Gastroesophageal sphincter (tissue), 4 donors: ENCODE data around the gene TRABD. TPM values are rescaled to one million over a fixed set of nuclear protein-coding genes. Genes with fewer than 3 reads are reported as not detected.
"Not testable (repeated sequence)": the region's sequence is repeated elsewhere in the genome, so short reads cannot be mapped to it uniquely, and the experiment has no call there.

Source experiments
- ATAC-seq: fragments of 150-250 bp; one replicate; pipeline ENCODE4 v1.9.1; 2016; ENCODE audit warnings: mild to moderate bottlenecking, moderate library complexity
- H3K27ac ChIP-seq, 4 donors: fragments of 200-600 bp; sonication (generic) in 3 of 4; 1 replicate in 3 of 4; 2 replicates in 1 of 4; pipeline ENCODE4 v1.5.1; 2016 to 2019
- H3K27me3 ChIP-seq: fragments of 200-600 bp; sonication (generic); one replicate; pipeline ENCODE4 v1.5.1; 2019
- H3K36me3 ChIP-seq, 2 donors: fragments of 200-600 bp; sonication (generic); one replicate each; pipeline ENCODE4 v1.5.1; 2019; ENCODE audit warnings: control low read depth in 1 of 2
- H3K4me1 ChIP-seq, 3 donors: fragments of 200-600 bp; sonication (generic); 1 replicate in 2 of 3; 2 replicates in 1 of 3; pipeline ENCODE4 v1.5.1; 2016 to 2019; ENCODE audit warnings: control low read depth in 2 of 3
- H3K4me3 ChIP-seq, 2 donors: fragments of 200-600 bp; sonication (generic); one replicate each; pipeline ENCODE4 v1.5.1; 2019; ENCODE audit warnings: mild to moderate bottlenecking in 1 of 2, moderate library complexity in 1 of 2
- H3K9me3 ChIP-seq, 3 donors: fragments of 200-600 bp; sonication (generic); one replicate each; pipeline ENCODE4 v1.5.1; 2017 to 2019; ENCODE audit warnings: control low read depth in 2 of 3
- CTCF ChIP-seq, 4 experiments: fragments of 200-600 bp in 2 of 4; fragments of 450-650 bp in 2 of 4; sonication (generic) in 1 of 4; IDR thresholded peaks; one replicate each; pipeline ENCODE4 v1.5.1; 2017 to 2019; ENCODE audit warnings: antibody characterized with exemption in 4 of 4, mild to moderate bottlenecking in 2 of 4, moderate library complexity in 2 of 4
- EP300 ChIP-seq: sonication (generic); formaldehyde crosslinking; IDR thresholded peaks from one replicate; pipeline ENCODE4 v1.6.1; 2017; ENCODE audit warnings: antibody characterized with exemption, mild to moderate bottlenecking
- POLR2A ChIP-seq, 2 donors: fragments of 450-650 bp; IDR thresholded peaks; one replicate each; pipeline ENCODE4 v1.6.1; 2017; ENCODE audit warnings: antibody characterized with exemption in 2 of 2, mild to moderate bottlenecking in 2 of 2, moderate library complexity in 1 of 2
- POLR2AphosphoS5 ChIP-seq: sonication (generic); formaldehyde crosslinking; IDR thresholded peaks from one replicate; pipeline ENCODE4 v1.6.1; 2017; ENCODE audit warnings: antibody characterized with exemption
- WGBS, 2 donors: methylation state at CpG; one replicate each; pipeline ENCODE4 v1.1.5; 2018; ENCODE audit warnings: low coverage in 1 of 2; 5-methylcytosine and 5-hydroxymethylcytosine counted together
- total RNA-seq, 4 donors: library from RNA; depleted of rRNA; stranded (reverse); fragments of >200 nt; gene quantifications; one replicate each; pipeline ENCODE4 v1.1.0, GENCODE V29; 2016

The TRABD gene
- total RNA-seq, 4 donors from 2014 or later = 15.7 to 22.0 (median 19.0) TPM

GRCh38 chr22:50144005-50144614 is 41.6 kb upstream of the TRABD start:
- TF ChIP-seq EP300 (no peak), POLR2A (IDR thresholded peaks at IDR 0.05) (no peak), POLR2AphosphoS5 (no peak), CTCF (IDR thresholded peaks at IDR 0.05) (no peak)
- WGBS, 2 donors = 81 to 84% methylated on average over 3 to 9 of the region's 18 CpGs

GRCh38 chr22:50145721-50146438 is 39.8 kb upstream of the TRABD start:
- H3K9me3 ChIP-seq = no peaks in the 10 kb centered on the region
- H3K27me3 ChIP-seq = peaks cover 28% of the 10 kb centered on the region
- peaks cover 0 to 4% (median 0%) of the 10 kb centered on the region in 3 donors for H3K4me1 ChIP-seq
- no peaks in the 10 kb centered on the region for H3K36me3 ChIP-seq
- H3K27ac ChIP-seq = no peak overlapping the region
- WGBS, 2 donors = 75 to 100% methylated on average over 1 to 10 of the region's 25 CpGs
- no peak for ATAC-seq
- no peak for TF ChIP-seq POLR2AphosphoS5
- no peak overlapping the region for H3K4me3 ChIP-seq

More at GRCh38 chr22:50144005-50144614, 41.6 kb upstream of the TRABD start:
- H3K27ac ChIP-seq = no peak overlapping the region
- H3K36me3 ChIP-seq = no peaks in the 10 kb centered on the region
- H3K27me3 ChIP-seq = peaks cover 29% of the 10 kb centered on the region
- H3K9me3 ChIP-seq = no peaks in the 10 kb centered on the region
- H3K4me1 ChIP-seq = peaks cover 0 to 4% (median 0%) of the 10 kb centered on the region in 3 donors
- no peak for ATAC-seq
- no peak overlapping the region for H3K4me3 ChIP-seq

GRCh38 chr22:50146439-50147238 is 39.1 kb upstream of the TRABD start:
- peaks cover 0 to 4% (median 0%) of the 10 kb centered on the region in 3 donors for H3K4me1 ChIP-seq
- WGBS, 2 donors = 13 to 21% methylated on average over 11 to 17 of the region's 27 CpGs
- ATAC-seq = peak; percentile 75
- H3K9me3 ChIP-seq = no peaks in the 10 kb centered on the region
- peaks cover 21% of the 10 kb centered on the region for H3K27me3 ChIP-seq
- no peaks in the 10 kb centered on the region for H3K36me3 ChIP-seq
- TF ChIP-seq POLR2A (IDR thresholded peaks at IDR 0.05) (no peak), POLR2AphosphoS5 (no peak), EP300 (no peak), CTCF (IDR thresholded peaks at IDR 0.05) (peak in 3 of 4 experiments; percentile 72 to 81 (median 79))
- H3K4me3 ChIP-seq = no peak overlapping the region
- H3K27ac ChIP-seq = no peak overlapping the region

GRCh38 chr22:50147258-50148165 is 38.2 kb upstream of the TRABD start:
- not testable (repeated sequence) for ATAC-seq, H3K4me1 ChIP-seq, H3K27ac ChIP-seq, H3K9me3 ChIP-seq, H3K4me3 ChIP-seq, H3K36me3 ChIP-seq
- H3K27me3 ChIP-seq = peaks cover 16% of the 10 kb centered on the region
- 82% methylated on average over 5 of the region's 26 CpGs; no CpG with 5 or more reads in 1 of the 2 donors for WGBS, 2 donors

- no peak for ATAC-seq
- Histone ChIP-seq H3K36me3 (no peaks in the 10 kb centered on the region), H3K9me3 (no peaks in the 10 kb centered on the region), H3K27me3 (peaks cover 11% of the 10 kb centered on the region), H3K4me3 (no peak overlapping the region), H3K27ac (no peak overlapping the region), H3K4me1 (peaks cover 0 to 4% (median 0%) of the 10 kb centered on the region in 3 donors)
- TF ChIP-seq EP300 (no peak), POLR2A (IDR thresholded peaks at IDR 0.05) (no peak)
- WGBS, 2 donors = 92% methylated on average over 4 of the region's 12 CpGs; no CpG with 5 or more reads in 1 of the 2 donors
These were observed 37.6 kb upstream of the TRABD start for GRCh38 chr22:50148166-50148500.
